NCI-H1436 (cell line): ENCODE results near the gene TMC1.
A peak's percentile ranks its signal among the peaks of the same experiment; 100 is the strongest.
"Not testable (repeated sequence)": the region's sequence is repeated elsewhere in the genome, so short reads cannot be mapped to it uniquely, and the experiment has no call there.

Experiments used
- DNase-seq: peaks from one replicate; lab custom pipeline; 2025; lab: John Stamatoyannopoulos, UW

The TMC1 gene

DNA sequence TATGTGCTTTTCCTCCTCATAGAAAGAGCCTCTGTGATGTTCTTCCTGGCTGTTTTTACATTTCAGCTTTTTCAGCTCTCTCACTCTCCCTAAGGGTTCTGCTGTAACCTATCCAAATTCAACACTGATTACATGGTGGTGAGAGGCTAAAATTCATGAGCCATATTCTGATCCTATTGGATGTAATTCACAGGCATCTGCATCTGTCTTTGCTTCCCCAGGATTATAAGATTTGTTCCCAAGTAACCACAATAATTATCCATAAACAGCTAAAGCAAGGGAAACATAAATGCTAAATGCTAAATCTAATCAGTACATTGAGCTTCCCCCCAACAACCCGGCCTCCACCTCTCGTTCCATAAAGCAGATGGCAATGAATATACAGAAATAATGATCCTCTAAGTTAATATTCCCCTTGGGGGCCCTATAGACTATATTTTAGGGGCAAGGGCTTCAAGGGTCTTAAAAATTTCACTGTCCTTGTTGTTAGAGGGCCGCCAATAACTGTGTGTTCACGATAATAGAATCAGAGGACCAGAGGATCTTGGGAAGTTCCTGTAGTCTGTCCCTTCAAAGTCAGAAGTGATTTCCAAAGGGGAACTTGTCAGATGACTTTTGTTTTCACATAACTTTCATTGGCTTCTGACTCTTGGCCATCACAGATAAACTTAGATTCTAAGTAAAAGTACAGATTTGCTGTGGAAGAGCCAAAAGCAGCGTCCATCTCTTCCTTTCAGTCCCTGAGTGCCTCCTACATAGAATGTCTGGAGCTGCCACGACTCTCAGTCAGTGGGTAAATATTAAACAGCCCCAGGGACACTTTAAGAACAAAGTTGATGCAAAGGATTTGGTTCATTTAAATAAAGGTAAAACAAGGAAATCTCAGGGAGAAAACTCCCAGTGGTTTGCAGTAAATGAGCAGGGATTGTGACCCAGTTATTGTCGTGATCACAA, 305.9 kb downstream of the TMC1 start:
- DNase-seq, result no peak

DNA sequence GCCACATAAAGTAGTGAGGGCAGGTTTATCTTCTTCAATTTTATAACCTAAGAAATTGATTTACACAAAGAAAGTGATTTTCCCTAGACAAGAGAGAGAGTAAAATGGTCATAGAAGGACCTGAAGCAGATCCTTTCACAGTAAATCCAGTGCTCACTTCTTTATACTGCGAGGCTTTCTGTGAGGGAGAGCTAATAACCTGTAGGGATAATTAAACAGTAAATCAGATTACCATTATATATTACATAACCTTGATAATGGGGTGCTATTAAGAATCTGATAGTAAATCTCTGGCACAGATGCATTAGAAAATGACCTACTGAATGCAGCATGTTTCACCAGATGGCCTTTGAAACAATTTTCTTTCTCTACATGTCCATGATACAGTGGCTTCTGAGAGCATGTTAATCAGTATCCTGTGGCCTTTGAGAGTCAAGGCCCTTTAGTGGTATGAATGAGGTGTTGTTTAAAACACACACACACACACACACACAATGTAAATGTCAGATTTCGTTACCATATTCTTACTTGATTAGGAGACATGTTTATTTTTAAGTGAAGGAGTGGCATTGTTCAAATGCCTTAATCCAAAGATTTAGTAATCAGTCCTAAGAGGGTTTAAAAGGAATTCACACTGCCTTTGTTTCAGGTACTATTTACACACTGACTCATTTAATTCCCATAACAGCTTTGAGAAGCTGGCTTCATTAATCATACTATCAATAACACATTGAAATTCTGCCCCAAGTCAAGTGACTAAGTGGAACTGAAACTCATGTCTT, 306.7 kb downstream of the TMC1 start:
- DNase-seq, result no peak

DNA sequence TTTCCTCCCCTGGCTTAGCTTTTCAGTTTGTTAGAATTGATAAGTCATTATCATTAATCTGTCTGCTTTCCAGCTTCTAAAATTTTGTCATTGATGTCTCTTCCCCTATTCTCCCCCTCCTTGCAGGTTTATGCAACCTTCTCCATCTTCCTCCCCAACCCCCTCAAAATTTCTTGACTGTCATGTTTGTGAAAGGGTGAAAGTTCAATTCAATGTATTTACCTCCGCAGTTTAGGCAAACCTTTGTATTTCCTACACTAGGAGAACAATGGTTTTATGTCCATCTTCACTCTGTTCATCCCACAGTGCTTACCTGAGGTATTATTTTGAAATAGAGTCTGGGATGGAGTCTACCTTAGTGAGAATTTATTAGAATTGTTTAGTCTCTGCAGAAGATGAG, 313.6 kb downstream of the TMC1 start:
- DNase-seq, result no peak

DNA sequence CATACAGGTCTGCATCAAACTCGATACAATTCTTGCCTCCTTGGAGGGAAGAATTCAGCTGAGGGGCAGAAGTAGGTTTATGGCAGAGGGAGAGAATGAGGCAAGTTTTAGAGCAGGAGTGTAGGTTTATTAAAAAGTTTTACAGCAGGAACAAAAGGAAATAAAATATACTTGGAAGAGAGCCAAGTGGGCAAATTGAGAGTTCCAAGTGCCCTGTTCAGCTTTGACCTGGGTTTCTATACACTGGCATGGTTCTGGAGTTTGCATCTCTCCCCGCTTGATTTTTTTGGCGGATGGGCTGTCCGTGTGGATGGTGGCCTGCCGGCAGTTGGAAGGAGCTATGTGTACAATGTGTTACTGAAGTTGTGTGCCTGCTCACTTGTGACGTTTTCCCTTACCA, 315.4 kb downstream of the TMC1 start:
- no peak for DNase-seq

- DNase-seq, result no peak
These were observed 317.7 kb downstream of the TMC1 start for GRCh38 chr9:72839085-72839484.

DNA sequence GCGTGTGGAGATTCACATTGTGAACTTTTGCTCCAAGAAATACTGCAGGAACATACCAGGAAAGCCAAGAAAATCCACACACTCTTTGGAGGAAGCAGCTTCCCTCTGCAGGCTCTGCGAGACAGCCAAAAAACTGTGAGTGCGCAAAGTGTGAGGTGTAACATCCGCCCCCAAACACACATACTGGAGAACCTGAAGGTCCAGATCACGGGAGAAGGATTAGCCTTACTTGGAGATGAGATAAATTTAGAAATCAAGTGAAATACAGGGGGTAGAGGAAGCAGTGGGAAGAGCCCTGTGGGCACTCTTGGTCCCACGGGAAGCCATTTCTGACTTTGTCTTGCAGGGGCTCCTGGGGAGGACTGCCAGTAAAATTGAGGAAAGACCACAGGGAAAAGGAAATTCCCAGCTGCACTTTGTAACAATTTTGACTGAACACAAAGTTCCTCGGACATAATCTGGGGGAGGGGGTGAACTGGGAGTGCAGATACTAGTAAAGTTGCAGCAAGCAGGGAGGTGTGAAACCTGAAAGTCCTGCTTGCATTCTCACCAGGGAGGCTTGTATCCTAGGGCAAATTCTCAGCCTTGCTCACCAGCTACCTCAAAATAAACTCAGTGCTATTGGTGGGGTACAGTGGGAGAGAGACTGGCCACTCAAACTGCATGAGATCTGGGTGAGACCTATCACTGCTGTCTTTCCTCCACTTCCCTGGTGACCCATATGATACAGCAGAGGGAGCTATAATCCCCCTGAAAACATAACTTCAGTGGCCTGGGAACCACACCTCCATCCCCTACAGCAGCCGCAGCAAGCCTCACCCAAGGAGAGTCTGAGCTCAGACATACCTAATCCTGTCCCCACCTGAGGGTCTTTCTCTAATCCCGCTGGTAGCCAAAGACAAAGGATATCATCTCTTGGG, 322.4 kb downstream of the TMC1 start:
- DNase-seq, result no peak

GRCh38 chr9:72844440-72844768, 323.0 kb downstream of the TMC1 start:
- DNase-seq, result no peak

DNA sequence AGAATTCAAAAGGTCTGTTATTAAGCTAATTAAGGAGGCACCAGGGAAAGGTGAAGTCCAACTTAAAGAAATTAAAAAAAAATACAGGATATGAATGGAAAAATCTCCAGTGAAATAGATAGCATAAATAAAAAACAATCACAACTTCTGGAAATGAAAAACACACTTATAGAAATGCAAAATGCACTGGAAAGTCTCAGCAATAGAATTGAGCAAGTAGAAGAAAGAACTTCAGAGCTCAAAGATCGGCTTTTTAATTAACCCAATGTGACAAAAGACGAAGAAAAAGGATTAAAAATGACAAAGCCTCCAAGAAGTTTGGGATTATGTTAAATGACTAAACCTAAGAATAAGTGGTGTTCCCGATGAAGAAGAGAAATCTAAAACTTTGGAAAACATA, 323.6 kb downstream of the TMC1 start:
- DNase-seq, result not testable (repeated sequence)

DNA sequence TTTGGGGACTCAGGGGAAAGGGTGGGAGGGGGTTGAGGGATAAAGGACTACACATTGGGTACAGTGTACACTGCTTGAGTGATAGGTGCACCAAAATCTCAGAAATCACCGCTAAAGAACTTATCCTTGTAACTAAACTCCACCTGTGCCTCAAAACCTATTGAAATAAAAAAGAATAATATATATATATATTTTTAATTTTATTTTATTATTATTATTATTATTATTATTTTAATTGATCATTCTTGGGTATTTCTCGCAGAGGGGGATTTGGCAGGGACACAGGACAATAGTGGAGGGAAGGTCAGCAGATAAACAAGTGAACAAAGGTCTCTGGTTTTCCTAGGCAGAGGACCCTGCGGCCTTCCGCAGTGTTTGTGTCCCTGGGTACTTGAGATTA, 328.8 kb downstream of the TMC1 start:
- not testable (repeated sequence) for DNase-seq

DNA sequence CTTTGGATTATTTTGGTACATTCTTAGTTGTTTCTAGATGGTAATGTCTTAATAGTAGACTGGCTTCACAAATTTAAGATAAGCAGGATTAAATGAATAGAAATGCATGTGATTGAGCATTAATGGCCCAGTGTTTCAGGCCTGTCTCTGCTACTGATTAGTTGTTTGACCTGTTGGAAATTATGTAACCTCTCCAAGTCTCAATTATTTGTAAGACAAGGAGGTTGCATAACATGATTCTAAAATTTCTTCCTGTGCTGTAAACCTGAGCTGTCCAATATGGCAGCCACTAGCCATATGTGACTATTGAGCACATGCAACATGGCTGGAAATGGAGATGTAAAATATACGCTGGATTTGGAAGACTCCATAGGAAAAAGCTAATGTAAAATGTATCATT, 333.9 kb downstream of the TMC1 start:
- DNase-seq, result no peak

GRCh38 chr9:72855890-72856523, 334.6 kb downstream of the TMC1 start:
- no peak for DNase-seq

- DNase-seq, result peak; percentile 20
These were observed 335.7 kb downstream of the TMC1 start for GRCh38 chr9:72856972-72857623.

GRCh38 chr9:72857624-72857996, 336.2 kb downstream of the TMC1 start:
- DNase-seq, result no peak

GRCh38 chr9:72858089-72858912, 336.9 kb downstream of the TMC1 start:
- no peak for DNase-seq

- not testable (repeated sequence) for DNase-seq
These were observed 341.4 kb downstream of the TMC1 start for GRCh38 chr9:72862788-72863187.

DNA sequence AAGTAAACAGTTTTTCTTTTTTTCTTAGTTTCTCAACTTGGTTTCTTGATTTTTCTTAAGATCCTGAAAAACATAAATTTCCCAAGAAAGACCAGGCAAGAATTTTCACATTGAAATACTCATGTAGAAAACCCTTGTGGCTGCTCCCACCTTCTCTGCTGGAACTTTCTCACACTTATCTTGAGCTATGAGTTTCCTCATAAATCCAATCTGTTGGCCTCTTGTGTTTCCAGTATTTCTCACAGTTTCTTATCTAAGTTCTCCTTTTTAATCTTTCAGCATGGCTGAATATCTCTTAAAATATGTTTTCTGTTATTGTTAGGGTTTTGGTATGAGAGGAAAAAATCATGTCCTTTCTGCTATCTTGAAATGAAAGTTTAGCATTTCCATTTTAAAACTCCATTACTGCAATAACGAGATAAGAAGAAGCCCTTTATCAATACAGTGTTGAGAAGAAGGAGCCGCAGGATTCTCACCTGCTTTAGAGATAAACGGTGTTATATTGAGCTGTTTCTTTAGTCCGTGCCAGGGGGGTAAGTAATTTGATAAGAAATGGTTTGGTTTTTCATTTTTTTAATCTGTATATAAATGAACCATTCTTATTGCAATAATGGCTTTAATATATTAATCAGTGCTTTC, 342.2 kb downstream of the TMC1 start:
- no peak for DNase-seq

DNA sequence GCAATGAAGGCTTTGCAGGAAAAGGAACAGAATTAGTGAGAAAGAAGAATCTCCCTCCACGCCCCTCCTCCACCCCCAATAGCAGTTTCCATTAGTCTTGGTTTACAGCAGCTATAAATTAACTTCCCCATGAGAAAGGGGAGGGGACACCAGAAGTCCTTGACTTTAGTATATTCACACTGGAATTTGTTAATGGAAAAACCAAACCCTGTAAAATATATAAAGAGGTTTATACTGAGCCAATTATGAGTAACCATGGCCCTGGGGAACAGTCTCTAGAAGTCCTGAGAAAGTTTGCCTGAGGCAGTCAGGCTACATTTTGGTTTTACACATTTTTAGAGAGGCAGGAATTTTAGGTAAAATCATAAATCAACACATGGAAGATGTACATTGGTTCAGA, 342.9 kb downstream of the TMC1 start:
- no peak for DNase-seq

DNA sequence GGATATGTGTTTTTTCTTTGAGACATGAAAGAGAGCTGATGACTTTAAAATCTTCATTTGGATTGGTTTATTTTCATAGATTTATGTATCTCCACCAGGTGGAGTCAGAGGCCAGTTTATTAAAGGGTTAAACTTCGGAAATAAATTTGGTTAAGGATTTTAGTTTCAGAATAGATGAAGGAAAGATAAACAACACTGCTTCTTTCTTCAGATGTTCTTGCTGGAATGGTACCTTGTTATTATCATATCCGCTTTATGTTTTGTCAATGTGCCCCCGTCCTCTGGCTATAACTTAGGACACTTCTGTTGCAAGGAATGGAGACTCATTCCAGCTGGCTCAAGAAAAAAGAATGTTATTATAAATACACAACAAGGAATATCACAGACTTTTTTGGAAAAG, 350.3 kb downstream of the TMC1 start:
- peak; percentile 1 for DNase-seq

DNA sequence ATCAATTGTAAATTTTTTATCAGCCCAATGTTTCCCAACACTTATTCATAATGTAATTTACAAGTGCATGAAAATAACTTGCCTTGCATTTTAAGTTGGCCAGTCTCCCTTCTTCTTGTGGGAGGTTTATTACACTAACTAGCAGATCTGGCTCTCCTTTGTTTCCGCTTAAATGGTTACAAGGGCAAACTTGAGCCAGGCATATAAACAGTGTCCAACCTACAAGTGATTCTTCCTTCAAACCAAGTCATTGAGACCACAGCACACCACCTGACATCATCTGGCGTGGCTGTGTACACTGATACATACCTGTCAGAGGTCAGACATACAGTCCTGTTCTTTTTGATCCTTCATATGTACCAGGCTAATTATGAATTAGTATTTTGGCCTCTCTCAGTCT, 351.3 kb downstream of the TMC1 start:
- no peak for DNase-seq

DNA sequence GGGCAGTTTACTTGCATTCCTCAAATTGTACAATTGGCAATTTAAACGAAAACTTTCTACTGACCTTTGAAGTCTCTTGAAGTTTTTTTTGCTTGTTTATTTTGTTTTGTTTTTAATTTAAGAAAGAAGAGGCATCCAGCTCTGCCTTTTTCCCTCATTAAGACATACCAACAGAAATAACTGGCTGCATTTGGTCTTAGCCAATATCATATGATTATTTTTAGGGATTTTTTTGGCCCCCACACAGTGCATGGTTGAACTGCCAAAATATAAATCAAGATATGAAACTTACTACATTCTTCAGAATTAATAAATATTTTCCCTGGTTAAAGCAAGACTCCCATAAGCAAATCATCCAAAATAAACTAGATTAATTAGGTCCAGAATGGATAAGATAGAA, 352.0 kb downstream of the TMC1 start:
- no peak for DNase-seq
